Breast epithelium (tissue), 3 donors: Measurements from ENCODE around the gene SEMA4D.

Source experiments
- CTCF ChIP-seq, 3 donors: fragments of 450-650 bp; IDR thresholded peaks; one replicate each; pipeline ENCODE4 v1.5.1; 2016 to 2017; ENCODE audit warnings: antibody characterized with exemption in 3 of 3, mild to moderate bottlenecking in 3 of 3, moderate library complexity in 3 of 3
- POLR2A ChIP-seq: fragments of 450-650 bp; IDR thresholded peaks from one replicate; pipeline ENCODE4 v1.6.1; 2016; ENCODE audit warnings: antibody characterized with exemption, mild to moderate bottlenecking, moderate library complexity
- POLR2AphosphoS5 ChIP-seq, 3 donors: sonication (generic); formaldehyde crosslinking; IDR thresholded peaks; one replicate each; pipeline ENCODE4 v1.6.1; 2017; ENCODE audit warnings: antibody characterized with exemption in 3 of 3

GRCh38 chr9:89418474-89418845 lies 79.5 kb downstream of the SEMA4D start:
- TF ChIP-seq CTCF (IDR thresholded peaks at IDR 0.05), result no peak
- no peak for TF ChIP-seq POLR2AphosphoS5 (IDR thresholded peaks at IDR 0.05)
- TF ChIP-seq POLR2A, result no peak
